Adrenal gland (tissue), 19 donors: Measurements from ENCODE around the gene SPPL2A. TPM values are rescaled to one million over a fixed set of nuclear protein-coding genes. Genes with fewer than 3 reads are reported as not detected.

Experiments
- DNase-seq, 7 donors: peaks; one replicate each; pipeline ENCODE4 v3.0.0-alpha.2; 2019 to 2020
- H3K27ac ChIP-seq, 5 donors: fragments of 200-600 bp; sonication (generic) in 4 of 5; 1 replicate in 3 of 5; 2 replicates in 2 of 5; pipeline versions ENCODE4 v1.5.1 to v1.8.0; 2016 to 2020; ENCODE audit warnings: mild to moderate bottlenecking in 1 of 5
- H3K27me3 ChIP-seq: fragments of 200-600 bp; 2 replicates; pipeline ENCODE4 v1.8.0; 2021
- H3K36me3 ChIP-seq, 2 donors: fragments of 200-600 bp; replicated peaks in 1 of 2; 1 replicate in 1 of 2; 2 replicates in 1 of 2; pipeline versions ENCODE4 v1.5.1 to v1.8.0; 2018 to 2022
- H3K4me1 ChIP-seq, 2 donors: fragments of 200-600 bp; replicated peaks in 1 of 2; 1 replicate in 1 of 2; 2 replicates in 1 of 2; pipeline versions ENCODE4 v1.5.1 to v1.8.0; 2018 to 2021
- H3K4me3 ChIP-seq, 4 donors: fragments of 200-600 bp; sonication (generic) in 3 of 4; one replicate each; pipeline ENCODE4 v1.5.1; 2016 to 2018
- H3K9me3 ChIP-seq, 3 donors: fragments of 200-600 bp; sonication (generic) in 1 of 3; replicated peaks in 1 of 3; 1 replicate in 2 of 3; 2 replicates in 1 of 3; pipeline versions ENCODE4 v1.5.1 to v1.8.0; 2016 to 2021
- CTCF ChIP-seq, 6 experiments: fragments of 450-650 bp in 4 of 6; fragments of 200-600 bp in 2 of 6; sonication (generic) in 1 of 6; IDR thresholded peaks; 1 replicate in 5 of 6; 2 replicates in 1 of 6; pipeline versions ENCODE4 v1.5.1 to v1.8.0; 2016 to 2021; ENCODE audit warnings: antibody characterized with exemption in 6 of 6, mild to moderate bottlenecking in 2 of 6, moderate library complexity in 1 of 6
- POLR2A ChIP-seq, 2 donors: fragments of 450-650 bp; IDR thresholded peaks; one replicate each; pipeline ENCODE4 v1.6.1; 2017; ENCODE audit warnings: antibody characterized with exemption in 2 of 2, mild to moderate bottlenecking in 2 of 2, moderate library complexity in 1 of 2
- WGBS, 4 donors: extraction: QIAGEN DNeasy Blood & Tissue Kit in 2 of 4; methylation state at CpG; one replicate each; pipeline versions ENCODE4 v1.1.5 to v1.1.7; 2013 to 2017; 5-methylcytosine and 5-hydroxymethylcytosine counted together
- intact Hi-C, 2 donors: fragments of 100-400 bp; cut with DNase I; formaldehyde crosslinking; loops; one replicate each; pipeline versions ENCODE4 v1.14.1 to v1.15.0; 2022 to 2023
- long read RNA-seq, 10 donors: library from polyadenylated mRNA in 3 of 10; unstranded in 2 of 10; stranded (forward) in 1 of 10; transcript quantifications; one replicate each; pipeline ENCODE4 v2.0.0 and lab custom pipeline, GENCODE V29; 2021 to 2026
- polyA plus RNA-seq, 3 donors: library from polyadenylated mRNA; stranded (reverse); fragments of 200-250 nt in 2 of 3; fragments of 350-450 nt in 1 of 3; fragmentation: Illumina TruSeq in 1 of 3; extraction: RNeasy Lipid Tissue Mini Kit (QIAGEN cat#74804) in 1 of 3; gene quantifications; one replicate each; pipeline ENCODE4 v1.2.3, GENCODE V29; 2013 to 2014
- total RNA-seq, 9 donors: library from RNA; depleted of rRNA in 4 of 9; stranded (reverse); fragments of >200 nt in 4 of 9; fragments of 120-200 nt in 1 of 9; fragmentation: NEBNext Ultra II Directional in 1 of 9; extraction: Animal tissue kit (Norgen Biotek cat#: 25700) in 1 of 9; gene quantifications; one replicate each; pipeline versions ENCODE4 v1.1.0 to v1.2.4, GENCODE V29; 2013 to 2023
- donor health status: healthy with polysubstance abuse.
- donor health status: Bipolar disorder and iron deficiency.
- donor health status: DM: yes; HTN: yes; CAD: no.
- donor health status: DM: no; HTN: no; CAD: no.
- donor health status: DM: no; HTN: no; CAD: no.
- donor health status: DM: yes; HTN: yes; CAD: no.

The SPPL2A gene
- 100 to 1,000 TPM in 7 of 9 donors, 10 to 100 TPM in 2; 73.4 to 378 (median 143) TPM for total RNA-seq
- 100 to 1,000 TPM in 1 of 3 donors, 10 to 100 TPM in 2; 23.3 to 126 (median 36.7) TPM for polyA plus RNA-seq
- long read RNA-seq, donor 1, full-length matches to known transcripts: 6 of 22 reads
- long read RNA-seq, donor 1, partial matches to known transcripts: 16 of 22 reads
- long read RNA-seq, donor 1, other reads (novel, unspliced or antisense): 0 of 22 reads
- long read RNA-seq, donor 2, full-length matches to known transcripts: 7 of 19 reads
- long read RNA-seq, donor 2, partial matches to known transcripts: 12 of 19 reads
- long read RNA-seq, donor 2, other reads (novel, unspliced or antisense): 0 of 19 reads
- long read RNA-seq, donor 3, full-length matches to known transcripts: 13 of 23 reads
- long read RNA-seq, donor 3, partial matches to known transcripts: 10 of 23 reads
- long read RNA-seq, donor 3, other reads (novel, unspliced or antisense): 0 of 23 reads
- long read RNA-seq, donor 4, full-length matches to known transcripts: 29 of 47 reads
- long read RNA-seq, donor 4, partial matches to known transcripts: 2 of 47 reads
- long read RNA-seq, donor 4, other reads (novel, unspliced or antisense): 16 of 47 reads
- long read RNA-seq, donor 5, full-length matches to known transcripts: 53 of 82 reads
- long read RNA-seq, donor 5, partial matches to known transcripts: 0 of 82 reads
- long read RNA-seq, donor 5, other reads (novel, unspliced or antisense): 29 of 82 reads
- long read RNA-seq, donor 6, full-length matches to known transcripts: 12 of 18 reads
- long read RNA-seq, donor 6, partial matches to known transcripts: 3 of 18 reads
- long read RNA-seq, donor 6, other reads (novel, unspliced or antisense): 3 of 18 reads
- long read RNA-seq, donor 7, full-length matches to known transcripts: 7 of 19 reads
- long read RNA-seq, donor 7, partial matches to known transcripts: 12 of 19 reads
- long read RNA-seq, donor 7, other reads (novel, unspliced or antisense): 0 of 19 reads
- long read RNA-seq, donor 8, full-length matches to known transcripts: 6 of 30 reads
- long read RNA-seq, donor 8, partial matches to known transcripts: 19 of 30 reads
- long read RNA-seq, donor 8, other reads (novel, unspliced or antisense): 5 of 30 reads
- long read RNA-seq, donor 9, full-length matches to known transcripts: 7 of 20 reads
- long read RNA-seq, donor 9, partial matches to known transcripts: 13 of 20 reads
- long read RNA-seq, donor 9, other reads (novel, unspliced or antisense): 0 of 20 reads
- long read RNA-seq, donor 10, full-length matches to known transcripts: 3 of 17 reads
- long read RNA-seq, donor 10, partial matches to known transcripts: 14 of 17 reads
- long read RNA-seq, donor 10, other reads (novel, unspliced or antisense): 0 of 17 reads

- no peak for TF ChIP-seq CTCF (IDR thresholded peaks at IDR 0.05)
- TF ChIP-seq POLR2A (IDR thresholded peaks at IDR 0.05): peak; percentile 89 to 92
- no peaks in the 10 kb centered on the region for H3K9me3 ChIP-seq
- H3K36me3 ChIP-seq: no peaks in the 10 kb centered on the region
- H3K4me3 ChIP-seq: peak within 1 kb of the TSS; percentile 52 to 89 (median 66)
- peak; percentile 82 to 93 (median 87) for DNase-seq
- H3K27ac ChIP-seq: peak within 1 kb of the TSS; percentile 77 to 98 (median 96)
- intact Hi-C loops: loop anchor here in 1 of 2 donors (10.0 kb wide), 1 partner anchor 519 kb away; no protein-coding TSS in a partner anchor
- peaks cover 8 to 26% of the 10 kb centered on the region in 2 donors for H3K4me1 ChIP-seq
- 0% methylated on average over 25 to 77 of the region's 77 CpGs for WGBS, 4 donors
- H3K27me3 ChIP-seq: no peaks in the 10 kb centered on the region
These were observed at the start of gene SPPL2A for GRCh38 chr15:50765195-50765967. SPPL2A (minus strand) TSS chr15:50765706; CDS start chr15:50765533, 173 bp downstream.

GRCh38 chr15:50814634-50815033 is 49.1 kb upstream of the SPPL2A start:
- intact Hi-C loops: no loop called here
- no peak for TF ChIP-seq CTCF (IDR thresholded peaks at IDR 0.05)
- TF ChIP-seq POLR2A (IDR thresholded peaks at IDR 0.05): no peak

GRCh38 chr15:50813865-50814264 is 48.4 kb upstream of the SPPL2A start:
- WGBS, 4 donors: 62 to 80% (median 69%) methylated on average over 2 of the region's 2 CpGs
- intact Hi-C loops: no loop called here
- no peak for DNase-seq
- Histone ChIP-seq H3K4me1 (peaks cover 0 to 1% of the 10 kb centered on the region in 2 donors), H3K36me3 (no peaks in the 10 kb centered on the region), H3K27me3 (no peaks in the 10 kb centered on the region), H3K27ac (no peak overlapping the region), H3K4me3 (no peak overlapping the region), H3K9me3 (no peaks in the 10 kb centered on the region)
- no peak for TF ChIP-seq CTCF (IDR thresholded peaks at IDR 0.05)
- no peak for TF ChIP-seq POLR2A (IDR thresholded peaks at IDR 0.05)

More at GRCh38 chr15:50814634-50815033, 49.1 kb upstream of the SPPL2A start:
- Histone ChIP-seq H3K27ac (no peak overlapping the region), H3K36me3 (no peaks in the 10 kb centered on the region), H3K4me1 (peaks cover 0 to 9% of the 10 kb centered on the region in 2 donors), H3K27me3 (no peaks in the 10 kb centered on the region), H3K4me3 (no peak overlapping the region), H3K9me3 (no peaks in the 10 kb centered on the region)
- no peak for DNase-seq
